ENCODE measurements around the gene MAPK10. TPM values are rescaled to one million over a fixed set of nuclear protein-coding genes. Genes with fewer than 3 reads are reported as not detected.

The MAPK10 gene
- total RNA-seq, 1 experiment from 2014 or later = 3.6 TPM

DNA sequence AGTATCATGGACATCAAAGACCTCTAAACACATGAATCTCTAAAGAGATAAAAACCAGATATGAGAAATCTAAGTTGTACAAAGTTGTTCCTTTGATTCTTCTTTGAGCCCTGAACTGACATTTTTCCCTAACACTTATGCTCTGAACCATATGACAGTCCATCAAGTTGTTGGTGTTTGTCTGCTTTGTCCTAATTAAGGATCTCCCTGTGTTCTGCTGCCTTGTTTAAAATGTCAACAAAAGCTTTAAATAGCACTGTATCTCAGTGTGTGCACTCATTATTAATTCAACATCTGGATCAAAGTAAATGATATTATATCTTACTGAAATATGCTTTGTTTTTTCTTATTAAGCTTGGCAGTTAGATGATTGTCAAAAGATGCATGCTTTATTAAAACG, 321.8 kb downstream of the MAPK10 start:
- Mint-ChIP-seq H3K4me1 (ENCODE audit: low read depth, unreplicated experiment) (peaks cover 8% of the 10 kb centered on the region), H3K36me3 (ENCODE audit: insufficient read depth, unreplicated experiment) (no peaks in the 10 kb centered on the region), H3K27me3 (ENCODE audit: unreplicated experiment) (no peaks in the 10 kb centered on the region), H3K4me3 (ENCODE audit: low read depth, unreplicated experiment) (no peak overlapping the region), H3K27ac (ENCODE audit: unreplicated experiment) (no peak overlapping the region), H3K9me3 (ENCODE audit: low read depth, unreplicated experiment) (no peaks in the 10 kb centered on the region)
- DNase-seq = no peak
- intact Hi-C loops (cut with micrococcal nuclease; ENCODE audit: unreplicated experiment) = no loop called here
- no TSS peak for BruUV-seq (replicated peaks)
- TF ChIP-seq, protein P1, sequence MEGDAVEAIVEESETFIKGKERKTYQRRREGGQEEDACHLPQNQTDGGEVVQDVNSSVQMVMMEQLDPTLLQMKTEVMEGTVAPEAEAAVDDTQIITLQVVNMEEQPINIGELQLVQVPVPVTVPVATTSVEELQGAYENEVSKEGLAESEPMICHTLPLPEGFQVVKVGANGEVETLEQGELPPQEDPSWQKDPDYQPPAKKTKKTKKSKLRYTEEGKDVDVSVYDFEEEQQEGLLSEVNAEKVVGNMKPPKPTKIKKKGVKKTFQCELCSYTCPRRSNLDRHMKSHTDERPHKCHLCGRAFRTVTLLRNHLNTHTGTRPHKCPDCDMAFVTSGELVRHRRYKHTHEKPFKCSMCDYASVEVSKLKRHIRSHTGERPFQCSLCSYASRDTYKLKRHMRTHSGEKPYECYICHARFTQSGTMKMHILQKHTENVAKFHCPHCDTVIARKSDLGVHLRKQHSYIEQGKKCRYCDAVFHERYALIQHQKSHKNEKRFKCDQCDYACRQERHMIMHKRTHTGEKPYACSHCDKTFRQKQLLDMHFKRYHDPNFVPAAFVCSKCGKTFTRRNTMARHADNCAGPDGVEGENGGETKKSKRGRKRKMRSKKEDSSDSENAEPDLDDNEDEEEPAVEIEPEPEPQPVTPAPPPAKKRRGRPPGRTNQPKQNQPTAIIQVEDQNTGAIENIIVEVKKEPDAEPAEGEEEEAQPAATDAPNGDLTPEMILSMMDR (IDR thresholded peaks at IDR 0.05; ENCODE audit: unreplicated experiment) = no peak
- CTCF ChIA-PET = no interaction called here

DNA sequence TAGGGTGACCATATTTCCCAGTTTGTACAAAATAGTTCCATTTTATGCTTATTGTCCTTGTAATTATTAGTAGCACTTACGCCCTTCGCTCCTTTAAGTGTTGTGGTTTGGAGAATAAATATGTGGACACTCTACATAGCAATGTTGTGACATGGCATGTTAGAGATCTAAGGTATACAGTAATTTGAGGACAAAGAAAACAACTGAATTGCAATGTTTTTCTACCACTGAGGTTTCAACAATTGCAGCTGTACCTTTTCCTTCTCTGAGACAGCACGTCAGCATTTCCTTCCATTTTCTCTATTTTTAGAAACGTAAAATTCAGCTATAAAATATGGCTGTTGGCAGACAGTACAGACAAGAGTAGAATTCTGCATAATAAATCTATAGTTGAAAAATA, 323.1 kb downstream of the MAPK10 start:
- TF ChIP-seq, protein P1 (IDR thresholded peaks at IDR 0.05; ENCODE audit: unreplicated experiment) = no peak
- intact Hi-C loops (cut with micrococcal nuclease; ENCODE audit: unreplicated experiment) = no loop called here
- BruUV-seq (replicated peaks) = no TSS peak
- Mint-ChIP-seq H3K27me3 (ENCODE audit: unreplicated experiment) (no peaks in the 10 kb centered on the region), H3K36me3 (ENCODE audit: insufficient read depth, unreplicated experiment) (no peaks in the 10 kb centered on the region), H3K9me3 (ENCODE audit: low read depth, unreplicated experiment) (no peaks in the 10 kb centered on the region), H3K27ac (ENCODE audit: unreplicated experiment) (no peak overlapping the region), H3K4me3 (ENCODE audit: low read depth, unreplicated experiment) (no peak overlapping the region), H3K4me1 (ENCODE audit: low read depth, unreplicated experiment) (no peaks in the 10 kb centered on the region)
- DNase-seq = no peak
- CTCF ChIA-PET = interaction anchor here (1.3 kb wide), 1 partner anchor 240 kb away, joined by 3 read pairs; no protein-coding TSS in a partner anchor

DNA sequence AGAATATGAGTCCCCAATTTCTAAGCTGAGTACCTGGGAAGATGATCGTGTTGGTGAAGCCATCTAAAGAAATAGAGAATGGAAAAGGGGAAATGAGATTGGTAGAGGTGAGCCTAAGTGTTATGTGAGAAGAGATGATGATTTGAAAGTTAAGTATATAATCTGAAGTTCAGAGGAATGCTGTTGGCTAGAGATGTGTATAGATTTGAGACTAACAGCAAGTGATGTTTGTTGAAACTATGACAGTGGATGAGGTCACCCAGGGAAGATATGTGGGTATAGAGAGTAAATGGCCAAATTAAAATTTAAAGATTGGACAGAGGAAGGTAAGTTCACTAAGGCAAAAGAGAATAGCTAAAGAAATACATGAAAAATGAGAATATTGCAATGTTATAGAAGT, 324.2 kb downstream of the MAPK10 start:
- no TSS peak for BruUV-seq (replicated peaks)
- intact Hi-C loops (cut with micrococcal nuclease; ENCODE audit: unreplicated experiment) = no loop called here
- Mint-ChIP-seq H3K36me3 (ENCODE audit: insufficient read depth, unreplicated experiment) (no peaks in the 10 kb centered on the region), H3K4me3 (ENCODE audit: low read depth, unreplicated experiment) (no peak overlapping the region), H3K4me1 (ENCODE audit: low read depth, unreplicated experiment) (no peaks in the 10 kb centered on the region), H3K9me3 (ENCODE audit: low read depth, unreplicated experiment) (no peaks in the 10 kb centered on the region), H3K27me3 (ENCODE audit: unreplicated experiment) (no peaks in the 10 kb centered on the region), H3K27ac (ENCODE audit: unreplicated experiment) (no peak overlapping the region)
- TF ChIP-seq, protein P1 (IDR thresholded peaks at IDR 0.05; ENCODE audit: unreplicated experiment) = no peak
- no peak for DNase-seq
- CTCF ChIA-PET = interaction anchor here (0.7 kb wide), 1 partner anchor 239 kb away, joined by 3 read pairs; no protein-coding TSS in a partner anchor

DNA sequence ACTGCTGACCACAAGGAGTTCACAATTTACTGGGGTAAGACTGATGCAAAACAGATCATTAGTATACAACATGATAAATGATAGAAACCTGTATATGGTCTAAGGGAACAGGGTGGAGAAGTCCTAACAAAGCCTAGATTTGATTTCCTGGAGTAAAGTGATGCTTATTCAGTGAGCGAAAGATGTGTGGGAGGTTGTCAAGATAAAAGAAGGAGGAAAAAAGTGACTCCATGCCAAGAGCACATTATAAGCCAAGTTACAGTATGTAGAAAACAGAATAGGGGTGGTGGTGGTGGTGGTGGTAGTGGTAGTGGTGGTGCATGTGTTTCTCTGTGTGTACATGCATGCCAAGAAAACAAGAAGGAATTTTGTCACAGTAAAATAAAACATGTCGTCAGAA, 325.2 kb downstream of the MAPK10 start:
- Mint-ChIP-seq H3K36me3 (ENCODE audit: insufficient read depth, unreplicated experiment) (no peaks in the 10 kb centered on the region), H3K27me3 (ENCODE audit: unreplicated experiment) (no peaks in the 10 kb centered on the region), H3K27ac (ENCODE audit: unreplicated experiment) (no peak overlapping the region), H3K9me3 (ENCODE audit: low read depth, unreplicated experiment) (no peaks in the 10 kb centered on the region), H3K4me3 (ENCODE audit: low read depth, unreplicated experiment) (no peak overlapping the region), H3K4me1 (ENCODE audit: low read depth, unreplicated experiment) (no peaks in the 10 kb centered on the region)
- intact Hi-C loops (cut with micrococcal nuclease; ENCODE audit: unreplicated experiment) = no loop called here
- CTCF ChIA-PET = no interaction called here
- no TSS peak for BruUV-seq (replicated peaks)
- no peak for DNase-seq
- TF ChIP-seq, protein P1 (IDR thresholded peaks at IDR 0.05; ENCODE audit: unreplicated experiment) = no peak

Measured in Calu3 (cell line).